Embryonic facial prominence (tissue), 1 donor: ENCODE data around the gene SLC12A9.

Experiments
- DNase-seq: peaks from one replicate; pipeline ENCODE4 v3.0.0-alpha.2; 2016; ENCODE audit errors: extremely low spot score

Gene SLC12A9

DNA sequence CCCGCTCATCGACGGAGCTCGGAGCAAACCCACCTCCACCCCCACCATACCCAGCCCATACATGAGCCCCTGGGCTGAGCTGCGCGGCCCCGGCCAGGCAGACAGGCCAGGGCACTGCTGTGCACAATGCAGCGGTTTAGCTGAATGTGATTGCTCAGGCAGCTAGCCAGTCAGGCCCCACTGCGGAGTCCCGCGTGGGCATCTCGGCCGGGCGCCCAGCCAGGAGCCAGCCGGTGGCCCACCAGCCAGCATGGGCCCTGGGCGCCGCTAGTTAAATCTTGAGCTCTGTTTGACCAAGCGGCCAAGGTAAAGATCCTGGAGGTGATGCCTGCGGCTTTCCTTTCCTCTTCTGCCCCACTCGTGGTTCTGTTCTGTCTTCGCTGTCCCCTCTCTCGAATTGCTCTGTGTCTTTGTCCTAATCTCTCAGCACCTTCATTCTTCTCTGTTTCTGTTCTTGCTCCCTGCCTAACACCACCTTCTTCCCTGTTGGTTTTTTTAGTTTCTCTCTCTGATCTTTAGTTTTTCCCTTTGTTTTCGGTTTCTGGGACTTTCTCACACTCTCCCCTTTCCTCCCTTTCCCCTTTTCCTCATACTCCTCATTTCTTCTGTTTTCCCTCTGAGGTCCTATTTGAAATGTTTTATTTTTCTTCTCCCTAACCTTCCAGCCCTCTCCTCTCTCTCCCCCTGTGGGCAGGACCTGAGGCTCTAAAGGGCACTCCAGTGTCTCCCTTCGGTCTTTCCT is 30.4 kb downstream of the SLC12A9 start:
- DNase-seq, result no peak

DNA sequence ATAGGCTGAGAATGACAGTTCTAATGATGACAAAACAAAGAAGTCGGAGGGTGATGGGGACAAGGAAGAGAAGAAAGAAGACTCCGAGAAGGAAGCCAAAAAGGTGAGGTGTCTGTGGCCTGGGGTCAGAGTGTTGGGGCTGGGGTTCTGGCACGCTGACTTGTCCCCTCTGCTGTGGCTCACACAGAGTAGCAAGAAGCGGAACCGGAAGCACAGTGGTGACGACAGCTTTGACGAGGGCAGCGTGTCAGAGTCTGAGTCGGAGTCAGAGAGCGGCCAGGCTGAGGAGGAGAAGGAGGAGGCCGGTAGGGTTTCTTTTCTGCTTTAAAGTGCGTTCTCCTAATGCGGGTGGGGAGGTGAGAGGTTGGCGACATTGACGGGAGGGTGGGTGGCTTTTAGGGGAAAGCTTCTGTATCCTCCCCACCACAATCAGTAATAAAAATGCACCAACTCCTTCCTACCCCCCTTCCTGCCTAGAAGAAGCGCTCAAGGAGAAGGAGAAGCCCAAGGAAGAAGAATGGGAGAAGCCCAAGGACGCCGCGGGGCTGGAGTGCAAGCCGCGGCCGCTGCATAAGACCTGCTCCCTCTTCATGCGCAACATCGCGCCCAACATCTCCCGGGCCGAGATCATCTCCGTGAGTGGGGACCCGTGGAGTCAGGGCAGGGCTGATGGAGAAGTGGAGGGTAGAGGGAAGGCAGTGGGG is 32.4 kb downstream of the SLC12A9 start:
- no peak for DNase-seq

GRCh38 chr7:100885440-100886141 is 33.1 kb downstream of the SLC12A9 start:
- DNase-seq, result no peak

- no peak for DNase-seq
Measured at GRCh38 chr7:100886142-100886935, 33.8 kb downstream of the SLC12A9 start.

DNA sequence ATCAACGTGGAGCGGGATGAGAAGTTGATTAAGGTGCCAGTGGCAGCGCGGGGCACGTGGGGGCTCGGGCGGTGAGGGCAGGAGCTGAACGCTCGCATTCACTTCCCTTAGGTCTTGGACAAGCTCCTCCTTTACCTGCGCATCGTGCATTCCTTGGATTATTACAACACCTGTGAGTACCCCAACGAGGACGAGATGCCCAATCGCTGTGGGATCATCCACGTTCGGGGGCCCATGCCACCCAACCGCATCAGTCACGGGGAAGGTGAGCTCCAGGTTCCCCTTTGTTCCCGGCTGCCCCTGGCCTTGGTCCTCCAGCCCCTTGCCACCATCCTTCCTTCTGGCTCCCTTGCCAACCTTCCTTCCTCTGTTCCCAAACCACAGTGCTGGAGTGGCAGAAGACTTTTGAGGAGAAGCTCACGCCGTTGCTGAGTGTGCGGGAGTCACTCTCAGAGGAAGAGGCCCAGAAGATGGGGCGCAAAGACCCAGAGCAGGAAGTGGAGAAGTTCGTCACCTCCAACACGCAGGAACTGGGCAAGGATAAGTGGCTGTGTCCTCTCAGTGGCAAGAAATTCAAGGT is 34.5 kb downstream of the SLC12A9 start:
- DNase-seq, result no peak

DNA sequence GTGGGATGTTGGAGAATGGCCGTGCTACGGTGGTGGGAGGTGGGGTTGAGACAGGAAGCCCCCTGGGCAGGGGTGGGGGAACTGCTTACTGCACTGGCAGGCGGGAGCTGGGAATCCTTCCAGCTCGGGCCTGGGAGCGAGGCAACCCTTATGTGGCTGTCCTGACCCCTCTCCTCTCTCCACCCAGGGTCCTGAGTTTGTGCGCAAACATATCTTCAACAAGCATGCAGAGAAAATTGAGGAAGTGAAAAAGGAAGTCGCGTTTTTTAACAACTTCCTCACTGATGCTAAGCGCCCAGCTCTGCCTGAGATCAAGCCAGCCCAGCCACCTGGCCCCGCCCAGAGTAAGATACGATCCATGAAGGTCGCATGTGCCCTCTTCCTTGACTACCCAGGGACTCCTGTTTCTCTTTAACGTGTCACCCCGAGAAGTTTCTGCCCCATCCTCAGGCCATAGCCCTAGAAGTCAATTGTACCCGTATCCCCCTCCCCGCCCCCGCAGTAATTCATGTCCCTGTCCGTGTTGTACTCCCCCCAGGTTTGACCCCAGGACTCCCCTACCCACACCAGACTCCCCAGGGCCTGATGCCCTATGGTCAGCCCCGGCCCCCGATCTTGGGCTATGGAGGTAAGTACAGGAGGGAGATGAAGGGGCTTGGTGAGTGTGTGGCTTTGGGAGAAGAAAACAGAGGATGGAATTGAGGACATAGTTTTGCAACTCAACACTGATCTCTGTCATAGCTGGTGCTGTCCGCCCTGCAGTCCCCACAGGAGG is 35.2 kb downstream of the SLC12A9 start:
- no peak for DNase-seq

DNA sequence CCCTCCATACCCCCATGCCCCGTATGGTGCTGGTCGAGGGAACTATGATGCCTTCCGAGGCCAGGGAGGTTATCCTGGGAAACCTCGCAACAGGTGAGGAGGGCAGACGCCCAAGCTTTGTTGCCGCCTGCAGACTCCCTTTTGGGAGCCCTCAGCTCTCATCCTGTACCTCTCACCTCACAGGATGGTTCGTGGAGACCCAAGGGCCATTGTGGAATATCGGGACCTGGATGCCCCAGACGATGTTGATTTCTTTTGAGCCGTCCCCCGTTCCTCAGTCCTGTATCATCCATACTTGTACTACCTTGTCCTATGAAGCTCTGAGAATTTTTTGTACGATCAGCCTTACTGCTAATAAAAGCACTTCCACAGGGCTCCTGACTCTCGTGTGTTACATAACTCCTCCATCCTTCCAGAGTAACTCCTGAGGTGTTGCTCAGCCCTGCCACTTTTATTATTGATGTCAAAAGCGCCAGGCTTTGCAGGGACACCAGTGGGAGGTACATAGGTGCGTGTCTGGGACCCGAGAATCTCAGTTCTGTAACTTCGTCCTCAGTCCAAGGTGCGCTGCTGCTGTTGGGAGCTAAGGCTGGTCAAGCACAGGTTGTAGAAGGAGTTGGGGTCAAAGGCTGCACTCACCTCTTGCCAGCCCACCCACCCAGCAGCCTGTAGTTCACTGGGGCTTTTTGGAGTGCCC is 35.9 kb downstream of the SLC12A9 start:
- no peak for DNase-seq

GRCh38 chr7:100888988-100889750 is 36.7 kb downstream of the SLC12A9 start, which contains the start of gene UFSP1:
TSS of gene UFSP1 (minus strand) at chr7:100889715. CDS start at chr7:100889271, 444 bp downstream.
- no peak for DNase-seq

- DNase-seq, result no peak
Measured at GRCh38 chr7:100890653-100891567, 38.4 kb downstream of the SLC12A9 start.

DNA sequence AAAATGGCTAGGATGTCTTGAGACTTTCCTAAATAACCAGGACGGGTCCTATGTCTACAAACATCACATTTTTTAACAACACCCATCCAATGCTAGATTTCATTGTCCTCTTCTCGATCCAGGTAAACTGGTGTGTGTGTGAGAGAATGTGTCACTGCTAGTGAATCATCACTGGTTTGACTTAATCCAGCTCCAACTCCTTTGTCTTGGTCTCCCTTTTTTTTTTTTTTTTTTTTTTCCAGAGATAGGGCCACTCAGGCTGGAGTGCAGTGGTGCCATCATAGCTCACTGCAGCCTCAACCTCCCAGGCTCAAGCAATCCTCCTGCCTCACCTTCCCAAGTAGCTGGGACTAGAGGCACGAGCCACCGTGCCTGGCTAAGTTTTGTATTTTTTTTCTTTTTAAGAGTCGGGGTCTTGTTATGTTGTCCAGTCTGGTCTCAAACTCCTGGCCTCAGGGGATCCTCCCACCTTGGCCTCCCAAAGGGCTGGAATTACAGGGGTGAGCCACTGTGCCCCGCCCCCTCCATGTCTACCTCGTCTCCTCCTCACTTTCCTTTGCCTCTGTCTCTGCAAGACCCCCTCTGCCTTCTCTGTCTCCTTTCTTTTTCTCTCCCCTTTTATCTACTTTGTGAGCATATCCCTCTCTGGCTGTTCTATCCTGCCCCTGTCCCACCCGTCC is 39.2 kb downstream of the SLC12A9 start:
- DNase-seq, result no peak

DNA sequence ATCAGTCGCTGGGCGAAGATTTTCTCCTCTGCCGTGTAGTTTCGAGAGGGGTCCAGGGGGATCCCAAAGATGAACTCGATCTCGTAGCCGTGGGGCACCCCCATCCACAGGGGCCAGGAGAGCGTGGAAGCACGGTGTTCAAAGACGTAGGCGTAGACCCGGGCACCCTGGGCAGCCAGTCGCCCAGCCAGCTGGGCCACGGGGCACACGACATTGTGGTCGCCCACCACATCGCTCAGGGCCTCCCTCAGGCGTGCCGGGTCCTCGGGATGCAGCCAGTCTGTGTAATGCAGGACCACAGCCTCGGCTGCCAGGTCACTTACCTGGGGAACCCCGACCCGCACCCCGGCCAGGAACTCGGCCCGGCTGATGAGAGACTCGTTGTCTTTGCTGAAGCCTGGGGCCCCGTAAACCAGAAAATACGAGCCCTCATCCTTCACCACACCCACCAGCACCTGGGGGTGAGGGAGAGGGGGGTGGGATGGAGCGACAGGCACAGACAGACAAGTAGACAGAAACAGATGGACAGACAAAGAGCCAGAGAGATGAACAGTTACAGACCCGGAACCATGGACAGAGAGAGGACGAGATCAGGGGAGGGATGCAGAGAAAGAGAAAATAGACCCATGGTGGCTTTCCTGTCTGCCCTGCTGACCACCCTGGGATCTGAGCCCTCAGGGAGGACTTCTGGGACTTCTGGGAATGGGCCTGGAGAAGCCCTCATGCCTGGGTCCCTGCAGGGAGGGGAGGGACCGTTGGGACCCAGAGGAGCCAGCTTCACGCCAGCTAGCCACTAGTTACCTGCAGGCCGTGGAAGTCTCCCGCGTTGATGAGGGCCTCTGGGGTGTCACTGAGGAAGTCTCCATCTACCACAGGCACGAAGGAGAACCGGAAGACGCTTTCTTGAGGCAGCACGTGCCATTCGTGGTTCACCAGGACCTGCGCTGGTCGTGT is 40.1 kb downstream of the SLC12A9 start:
- no peak for DNase-seq

DNA sequence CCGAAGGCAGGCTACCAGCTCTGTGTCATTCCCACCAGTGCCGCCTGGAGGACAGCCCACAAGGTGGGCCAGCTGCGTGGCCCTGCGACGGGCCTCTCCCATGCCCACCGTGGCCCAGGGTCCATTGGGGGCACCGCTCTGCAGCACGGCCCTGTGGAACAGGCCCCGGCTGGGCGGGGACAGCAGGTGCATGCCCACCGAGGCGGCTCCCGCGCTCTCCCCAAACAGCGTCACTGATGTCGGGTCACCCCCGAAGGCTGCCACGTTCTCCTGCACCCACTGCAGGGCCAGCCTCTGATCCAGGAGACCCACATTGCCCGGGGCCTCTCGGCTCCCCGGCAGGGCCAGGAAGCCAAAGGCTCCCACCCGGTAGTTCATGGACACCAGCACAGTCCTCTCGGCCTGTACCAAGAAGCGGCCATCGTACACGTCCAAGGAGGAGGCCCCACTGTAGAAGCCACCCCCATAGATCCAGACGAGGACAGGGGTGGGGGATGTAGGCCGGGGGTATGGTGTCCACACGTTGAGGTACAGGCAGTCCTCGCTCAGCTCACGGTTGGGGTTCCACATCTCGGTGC is 40.9 kb downstream of the SLC12A9 start:
- DNase-seq, result no peak

DNA sequence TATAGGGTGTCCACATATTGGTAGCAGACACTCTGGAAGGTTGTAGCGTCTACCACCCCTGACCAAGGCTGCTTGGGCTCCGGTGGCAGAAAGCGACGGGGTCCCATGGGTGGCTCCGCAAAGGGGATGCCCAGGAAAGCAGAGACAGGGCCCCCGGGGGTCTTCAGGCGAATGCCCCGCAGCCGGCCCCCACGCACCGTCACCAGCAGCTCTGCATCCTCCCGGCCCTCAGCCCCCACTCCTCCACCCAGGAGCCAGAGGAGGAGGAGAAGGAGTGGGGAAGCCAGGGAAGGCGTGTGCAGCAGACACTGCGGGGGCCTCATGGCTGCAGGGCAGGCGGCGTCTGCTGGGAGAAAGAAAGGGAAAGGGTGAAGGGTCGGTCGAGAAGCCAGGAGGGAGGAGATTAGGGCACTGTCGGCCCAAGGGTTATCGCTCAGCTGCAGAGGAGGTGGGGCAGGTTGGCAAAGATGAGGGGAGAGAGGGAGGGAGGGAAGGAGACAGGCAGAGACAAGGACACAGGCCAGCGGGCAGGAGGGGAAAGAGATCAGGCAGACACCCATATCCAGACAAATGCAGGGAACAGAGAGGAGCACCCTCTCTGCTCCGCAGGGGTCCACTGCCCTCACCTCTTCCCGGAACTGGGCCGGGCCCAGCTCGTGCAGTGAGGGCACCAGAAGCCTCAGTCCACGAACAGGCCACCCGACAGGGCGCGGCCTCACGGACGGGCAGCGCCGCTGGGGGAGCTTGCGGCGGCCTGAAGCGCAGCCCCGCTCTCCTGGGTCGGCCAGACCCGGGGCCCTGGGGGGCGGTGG is 41.6 kb downstream of the SLC12A9 start:
- DNase-seq, result no peak

DNA sequence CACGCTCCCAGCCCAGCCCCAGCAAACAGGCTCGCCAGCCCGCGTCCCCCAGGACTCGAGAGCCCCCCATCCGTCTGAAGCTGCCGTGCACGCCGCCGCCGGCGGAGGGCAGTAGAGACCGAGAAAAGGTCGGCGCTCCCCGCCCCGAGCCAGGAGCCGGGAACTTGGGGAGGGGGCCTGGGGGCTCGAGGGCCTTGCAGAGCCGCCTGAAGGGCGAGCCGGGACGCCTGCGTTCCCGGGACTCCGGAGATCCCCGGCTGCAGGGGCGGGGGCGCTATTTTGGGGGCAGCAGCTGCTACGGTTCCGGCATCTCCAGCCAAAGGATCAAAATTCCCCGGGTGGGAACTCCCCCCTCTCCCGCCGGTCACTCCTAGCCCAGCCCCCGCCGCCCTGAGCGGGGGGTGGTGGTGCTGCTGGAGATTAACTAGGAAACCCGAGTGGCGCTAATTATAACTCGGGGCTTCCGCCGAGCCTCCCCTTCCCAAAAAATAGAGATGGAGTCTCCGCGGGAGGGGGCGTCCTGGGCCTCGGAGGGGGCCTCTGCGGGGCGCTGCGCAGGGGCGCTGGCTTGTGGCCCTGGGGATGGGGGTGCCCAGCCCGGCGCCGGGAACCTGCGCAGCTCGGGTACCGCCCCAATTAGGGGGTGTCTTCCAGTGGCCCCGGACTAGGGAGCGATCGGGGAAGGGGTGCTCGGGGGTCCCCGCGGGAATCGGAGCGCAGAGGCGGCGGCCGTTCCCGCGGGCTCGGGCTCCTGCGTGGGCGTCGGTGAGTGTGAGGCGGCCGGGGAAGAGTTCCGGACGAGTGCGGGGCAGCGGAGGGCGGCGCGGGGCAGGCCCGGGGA is 42.6 kb downstream of the SLC12A9 start:
- no peak for DNase-seq

DNA sequence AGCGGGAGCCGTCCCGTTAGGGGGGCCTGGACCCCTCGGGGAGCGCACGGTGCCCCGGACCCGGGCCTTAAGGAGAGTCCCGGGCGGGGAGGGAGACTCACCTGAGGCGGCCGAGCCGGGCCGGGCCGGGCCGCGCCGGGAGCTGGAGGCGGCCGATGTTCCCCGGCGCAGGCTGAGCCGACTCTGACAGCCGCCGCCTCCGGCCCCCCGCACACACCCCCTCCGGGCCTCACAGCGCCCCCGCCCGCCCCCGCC is 43.1 kb downstream of the SLC12A9 start, which contains the start of gene ACHE:
Gene ACHE (minus strand): TSS at position 188 of the 255 bp plus-strand sequence. CDS start 1,656 bp downstream, outside the sequence.
- DNase-seq, result no peak
